IPS-20b (cell line): Measurements from ENCODE around the gene OPCML.

Experiments
- H3K27ac ChIP-seq: one replicate; pipeline ENCODE4 v1.5.1; 2013; ENCODE audit warnings: low read length
- H3K27me3 ChIP-seq: 2 replicates; pipeline ENCODE4 v1.6.1; 2013; ENCODE audit warnings: mild to moderate bottlenecking, low read length, inconsistent platforms; ENCODE audit not compliant: insufficient read depth
- H3K36me3 ChIP-seq: 2 replicates; pipeline ENCODE4 v1.6.1; 2013; ENCODE audit warnings: low read depth, mild to moderate bottlenecking, inconsistent platforms, low read length, moderate library complexity; ENCODE audit not compliant: insufficient read depth
- H3K4me1 ChIP-seq: 2 replicates; pipeline ENCODE4 v1.6.1; 2013; ENCODE audit warnings: mild to moderate bottlenecking, control low read depth, inconsistent platforms, low read length, moderate library complexity; ENCODE audit not compliant: insufficient read depth
- H3K4me3 ChIP-seq: 2 replicates; pipeline ENCODE4 v1.5.1; 2013; ENCODE audit warnings: mild to moderate bottlenecking, low read length, inconsistent platforms
- H3K9ac ChIP-seq: 2 replicates; pipeline ENCODE4 v1.6.1; 2013; ENCODE audit warnings: low read depth, mild to moderate bottlenecking, inconsistent platforms, low read length, moderate library complexity
- H3K9me3 ChIP-seq: 2 replicates; pipeline ENCODE4 v1.6.1; 2013; ENCODE audit warnings: mild to moderate bottlenecking, low read depth, low read length, inconsistent platforms; ENCODE audit not compliant: insufficient read depth

OPCML gene

DNA sequence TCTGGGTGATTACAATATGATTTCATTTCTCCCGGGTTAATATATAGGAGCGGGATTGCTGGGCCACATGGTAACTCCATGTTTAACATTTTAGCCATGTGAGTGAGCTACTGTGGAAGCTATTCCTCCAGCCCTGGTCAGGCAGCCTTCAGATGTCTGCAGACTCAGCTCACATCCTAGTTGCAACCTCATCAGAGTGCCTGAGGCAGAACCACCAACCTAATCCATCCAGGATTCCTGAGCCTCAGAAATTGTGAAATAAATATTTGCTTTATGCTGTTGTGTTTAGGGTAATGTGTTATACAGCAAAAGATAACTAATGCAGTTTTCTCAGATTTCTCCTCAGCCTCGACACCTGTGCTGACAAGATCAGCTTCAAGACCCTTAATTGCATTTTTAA lies 676.8 kb downstream of the OPCML start:
- peaks cover 16% of the 10 kb centered on the region for H3K4me1 ChIP-seq
- no peak overlapping the region for H3K9ac ChIP-seq
- no peaks in the 10 kb centered on the region for H3K36me3 ChIP-seq
- H3K27ac ChIP-seq = no peak overlapping the region
- no peaks in the 10 kb centered on the region for H3K27me3 ChIP-seq
- no peak overlapping the region for H3K4me3 ChIP-seq
- H3K9me3 ChIP-seq = peaks cover 8% of the 10 kb centered on the region

DNA sequence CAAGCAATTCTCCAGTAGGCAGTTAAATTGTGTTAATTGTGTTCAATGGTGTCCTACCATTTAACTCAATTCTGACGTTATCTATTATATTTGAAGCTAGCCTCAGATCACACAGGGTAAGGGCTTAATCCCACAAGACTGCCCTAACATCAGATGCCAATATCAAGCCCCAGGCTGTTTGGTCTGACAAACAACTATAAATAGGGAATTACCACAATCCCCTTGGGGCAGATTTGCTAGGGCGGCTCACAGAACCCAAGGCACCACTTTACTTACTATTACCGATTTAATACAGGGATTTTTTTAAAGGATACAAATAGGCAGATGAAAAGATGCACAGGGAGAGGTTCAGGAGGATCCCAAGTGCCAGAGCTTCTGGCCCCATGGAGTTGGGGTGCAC lies 678.4 kb downstream of the OPCML start:
- no peaks in the 10 kb centered on the region for H3K27me3 ChIP-seq
- H3K4me1 ChIP-seq = peaks cover 16% of the 10 kb centered on the region
- no peak overlapping the region for H3K9ac ChIP-seq
- no peak overlapping the region for H3K27ac ChIP-seq
- no peaks in the 10 kb centered on the region for H3K36me3 ChIP-seq
- H3K4me3 ChIP-seq = no peak overlapping the region
- H3K9me3 ChIP-seq = peaks cover 8% of the 10 kb centered on the region

DNA sequence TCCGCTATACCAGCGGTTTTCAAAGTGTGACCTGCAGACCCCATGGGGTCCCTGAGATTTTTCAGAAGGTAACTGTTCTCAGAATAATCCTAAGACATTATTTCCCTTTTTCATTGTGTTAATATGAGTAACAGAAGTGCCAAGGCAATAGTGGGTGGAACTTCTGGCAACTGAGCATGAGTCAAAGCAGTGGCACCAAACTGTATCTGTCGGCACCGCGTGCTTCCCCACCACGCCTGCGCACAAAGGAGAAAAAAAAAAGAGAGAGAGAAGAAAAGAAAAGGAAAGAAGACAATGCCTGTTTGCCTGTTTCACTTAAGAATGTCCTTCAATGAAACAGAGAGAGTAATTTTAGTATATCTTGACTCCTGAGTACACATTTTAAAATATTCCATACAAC lies 679.9 kb downstream of the OPCML start:
- Histone ChIP-seq H3K36me3 (no peaks in the 10 kb centered on the region), H3K27me3 (no peaks in the 10 kb centered on the region), H3K9ac (no peak overlapping the region), H3K4me3 (no peak overlapping the region), H3K27ac (no peak overlapping the region), H3K4me1 (peaks cover 5% of the 10 kb centered on the region; the same call in 1 of the 2 replicates), H3K9me3 (peaks cover 8% of the 10 kb centered on the region)

DNA sequence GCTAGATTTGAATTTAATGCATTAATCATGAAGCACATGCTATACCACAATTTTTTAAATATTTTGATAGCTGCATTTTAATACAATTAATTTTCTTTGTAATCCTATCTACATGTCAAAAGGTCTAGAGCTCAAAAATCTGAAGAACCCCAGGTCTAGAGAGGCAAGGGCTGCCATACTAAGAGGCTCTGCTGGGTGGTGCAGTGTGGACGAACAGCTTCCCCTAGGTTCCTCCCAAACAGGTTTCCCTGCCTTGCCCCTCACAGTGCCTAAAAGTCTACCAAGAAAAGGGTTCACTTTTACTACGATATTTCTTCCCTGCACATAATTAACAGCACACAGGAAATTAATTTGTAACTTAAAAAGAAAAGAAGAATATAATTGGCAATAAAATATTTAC lies 681.1 kb downstream of the OPCML start:
- Histone ChIP-seq H3K36me3 (no peaks in the 10 kb centered on the region), H3K9ac (no peak overlapping the region), H3K27me3 (no peaks in the 10 kb centered on the region), H3K27ac (no peak overlapping the region), H3K4me1 (peaks cover 5% of the 10 kb centered on the region; the same call in 1 of the 2 replicates), H3K4me3 (no peak overlapping the region), H3K9me3 (peaks cover 8% of the 10 kb centered on the region)

DNA sequence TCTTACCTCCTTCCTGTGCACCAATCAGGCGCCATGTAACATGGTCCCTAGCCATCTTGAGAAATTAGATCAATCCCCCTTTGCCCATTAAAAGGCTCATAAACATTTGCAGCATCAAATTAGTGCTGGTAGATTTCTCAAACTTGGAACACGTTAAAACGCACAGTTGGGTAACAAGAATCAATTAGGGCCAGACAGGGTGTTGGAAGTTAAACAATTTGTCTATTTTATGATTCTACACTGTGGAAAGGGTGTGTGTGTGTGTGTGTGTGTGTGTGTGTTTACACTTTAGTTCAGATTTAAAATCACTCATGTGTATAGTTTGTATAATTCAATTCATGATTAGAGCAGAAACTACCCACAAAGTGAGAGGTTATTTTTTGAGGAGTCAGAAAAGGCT lies 682.0 kb downstream of the OPCML start:
- peaks cover 5% of the 10 kb centered on the region; the same call in 1 of the 2 replicates for H3K4me1 ChIP-seq
- H3K9ac ChIP-seq = no peak overlapping the region
- H3K27ac ChIP-seq = no peak overlapping the region
- H3K27me3 ChIP-seq = no peaks in the 10 kb centered on the region
- H3K9me3 ChIP-seq = peaks cover 6% of the 10 kb centered on the region
- H3K36me3 ChIP-seq = no peaks in the 10 kb centered on the region
- no peak overlapping the region for H3K4me3 ChIP-seq

DNA sequence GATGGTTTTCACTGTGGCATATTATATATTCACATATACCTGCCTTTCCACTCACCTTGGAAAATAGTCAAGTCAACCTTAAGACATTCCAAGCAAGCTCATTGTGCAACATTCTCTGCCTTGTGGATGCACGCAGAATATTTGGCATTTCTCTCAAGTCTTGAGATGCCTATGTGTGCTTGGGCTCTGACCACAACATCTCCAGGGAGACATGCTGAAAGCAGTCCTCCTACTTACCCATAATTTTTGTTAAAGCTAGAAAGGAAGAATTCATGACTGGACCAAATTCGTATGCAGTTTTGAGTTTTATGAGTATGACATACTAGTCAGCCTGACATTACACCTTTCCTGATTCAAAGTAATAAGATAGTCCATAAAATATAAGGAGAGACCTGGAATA lies 684.0 kb downstream of the OPCML start:
- H3K27ac ChIP-seq = no peak overlapping the region
- no peak overlapping the region for H3K4me3 ChIP-seq
- no peaks in the 10 kb centered on the region for H3K27me3 ChIP-seq
- no peaks in the 10 kb centered on the region for H3K9me3 ChIP-seq
- no peaks in the 10 kb centered on the region for H3K36me3 ChIP-seq
- no peak overlapping the region for H3K9ac ChIP-seq
- 0 out of 2 replicates have a peak, but pooled peaks cover 2% of the 10 kb centered on the region for H3K4me1 ChIP-seq

DNA sequence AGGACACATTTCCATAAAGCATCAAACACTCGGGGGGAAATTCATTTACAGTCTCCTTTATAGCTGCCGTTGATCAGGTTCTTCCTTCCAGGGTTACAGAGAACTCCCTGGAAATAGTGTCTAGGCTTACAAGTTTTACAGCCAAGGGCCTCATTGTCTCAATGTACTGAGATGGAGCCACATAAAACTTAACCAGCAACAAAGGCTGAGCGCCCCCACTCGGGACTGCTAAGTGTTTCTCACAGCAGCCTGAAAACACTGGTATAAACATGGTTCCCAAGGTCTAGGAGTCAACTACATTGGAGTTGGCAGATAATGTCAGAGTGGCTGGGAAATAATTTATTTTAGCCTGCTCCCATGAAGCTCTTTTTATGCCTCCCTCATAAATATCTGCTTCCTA lies 686.2 kb downstream of the OPCML start:
- peaks cover 8% of the 10 kb centered on the region; the same call in 1 of the 2 replicates for H3K4me1 ChIP-seq
- H3K9me3 ChIP-seq = no peaks in the 10 kb centered on the region
- no peaks in the 10 kb centered on the region for H3K27me3 ChIP-seq
- no peak overlapping the region for H3K9ac ChIP-seq
- H3K36me3 ChIP-seq = no peaks in the 10 kb centered on the region
- no peak overlapping the region for H3K4me3 ChIP-seq
- no peak overlapping the region for H3K27ac ChIP-seq

DNA sequence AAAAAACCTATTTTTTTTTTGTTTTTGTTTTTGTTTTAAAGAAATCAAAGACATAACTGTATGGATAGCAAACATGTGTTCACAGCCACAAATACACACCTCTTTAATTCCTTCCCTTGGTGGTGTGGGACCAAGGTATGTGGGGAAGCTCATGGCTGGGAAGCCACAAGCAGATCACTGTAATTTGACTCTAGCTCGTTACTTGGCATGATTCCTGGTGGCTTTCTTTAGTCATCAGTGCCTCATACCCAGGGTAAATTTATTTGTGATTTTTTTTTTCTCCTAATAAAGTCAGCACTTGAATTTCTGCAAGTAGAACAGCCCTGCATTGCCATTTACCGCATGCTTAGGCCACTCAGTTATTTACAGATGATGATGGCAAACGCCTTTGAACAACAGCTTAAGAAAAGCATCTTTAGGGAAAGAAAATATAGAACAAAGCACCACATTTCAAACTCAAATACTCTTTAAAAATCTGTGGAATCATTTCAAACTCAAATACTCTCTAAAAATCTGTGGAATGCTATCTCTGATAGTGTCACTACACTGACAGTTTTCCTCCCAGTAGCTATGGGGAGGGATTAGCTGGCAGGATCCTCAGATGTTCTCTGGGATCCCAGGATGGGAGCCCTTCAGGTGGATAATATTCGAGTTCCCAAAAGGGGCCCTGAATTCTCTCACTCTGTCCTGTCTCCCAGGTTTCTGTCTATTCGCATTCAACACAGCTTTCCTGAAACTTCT lies 687.2 kb downstream of the OPCML start:
- H3K4me1 ChIP-seq = peaks cover 9% of the 10 kb centered on the region; the same call in 1 of the 2 replicates
- H3K9ac ChIP-seq = no peak overlapping the region
- no peaks in the 10 kb centered on the region for H3K27me3 ChIP-seq
- H3K36me3 ChIP-seq = no peaks in the 10 kb centered on the region
- no peak overlapping the region for H3K4me3 ChIP-seq
- no peaks in the 10 kb centered on the region for H3K9me3 ChIP-seq
- H3K27ac ChIP-seq = no peak overlapping the region

DNA sequence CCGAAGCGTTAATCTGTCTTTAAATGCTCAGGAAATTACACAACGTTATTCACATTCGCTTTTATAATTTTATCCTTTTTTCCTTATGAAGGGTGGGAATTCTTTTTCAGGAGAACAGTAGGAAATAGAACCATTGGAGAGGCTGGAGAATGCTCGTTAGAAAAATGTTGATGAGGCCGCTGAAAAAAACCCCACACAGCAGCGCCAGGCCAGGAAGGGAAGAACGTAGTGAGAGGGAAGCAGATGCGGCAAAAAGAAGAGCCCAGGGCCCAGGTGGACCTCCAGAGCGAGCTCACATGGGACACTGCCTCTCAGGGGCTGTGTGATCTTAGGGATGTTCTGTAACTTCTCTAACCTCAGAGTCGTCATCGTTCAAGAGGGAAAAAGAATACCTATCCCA lies 691.6 kb downstream of the OPCML start:
- Histone ChIP-seq H3K27ac (no peak overlapping the region), H3K36me3 (no peaks in the 10 kb centered on the region), H3K4me1 (peaks cover 14% of the 10 kb centered on the region; the same call in 1 of the 2 replicates), H3K27me3 (no peaks in the 10 kb centered on the region), H3K4me3 (no peak overlapping the region), H3K9ac (no peak overlapping the region), H3K9me3 (no peaks in the 10 kb centered on the region)

DNA sequence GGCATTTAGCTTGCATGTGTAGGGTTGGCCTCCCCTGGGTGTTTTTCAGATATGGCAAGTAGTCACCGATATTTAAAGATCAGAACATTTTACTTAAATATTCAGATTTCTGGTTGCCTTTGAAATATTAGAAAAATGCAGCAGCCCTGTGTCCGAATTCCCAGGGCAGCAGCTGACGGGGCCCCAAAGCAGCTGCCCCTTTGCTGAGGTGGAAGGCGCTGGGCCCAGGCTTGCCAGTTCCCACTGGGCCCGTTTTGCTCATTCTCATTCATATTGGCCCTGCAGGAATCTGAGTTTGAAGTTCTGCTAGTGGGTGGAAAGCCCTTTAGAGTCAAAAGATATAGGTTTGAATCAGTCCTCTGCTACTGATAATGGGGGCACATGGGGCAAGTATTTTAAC lies 692.1 kb downstream of the OPCML start:
- Histone ChIP-seq H3K4me1 (peaks cover 14% of the 10 kb centered on the region; the same call in 1 of the 2 replicates), H3K27me3 (no peaks in the 10 kb centered on the region), H3K36me3 (no peaks in the 10 kb centered on the region), H3K27ac (no peak overlapping the region), H3K9ac (no peak overlapping the region), H3K4me3 (no peak overlapping the region), H3K9me3 (no peaks in the 10 kb centered on the region)

DNA sequence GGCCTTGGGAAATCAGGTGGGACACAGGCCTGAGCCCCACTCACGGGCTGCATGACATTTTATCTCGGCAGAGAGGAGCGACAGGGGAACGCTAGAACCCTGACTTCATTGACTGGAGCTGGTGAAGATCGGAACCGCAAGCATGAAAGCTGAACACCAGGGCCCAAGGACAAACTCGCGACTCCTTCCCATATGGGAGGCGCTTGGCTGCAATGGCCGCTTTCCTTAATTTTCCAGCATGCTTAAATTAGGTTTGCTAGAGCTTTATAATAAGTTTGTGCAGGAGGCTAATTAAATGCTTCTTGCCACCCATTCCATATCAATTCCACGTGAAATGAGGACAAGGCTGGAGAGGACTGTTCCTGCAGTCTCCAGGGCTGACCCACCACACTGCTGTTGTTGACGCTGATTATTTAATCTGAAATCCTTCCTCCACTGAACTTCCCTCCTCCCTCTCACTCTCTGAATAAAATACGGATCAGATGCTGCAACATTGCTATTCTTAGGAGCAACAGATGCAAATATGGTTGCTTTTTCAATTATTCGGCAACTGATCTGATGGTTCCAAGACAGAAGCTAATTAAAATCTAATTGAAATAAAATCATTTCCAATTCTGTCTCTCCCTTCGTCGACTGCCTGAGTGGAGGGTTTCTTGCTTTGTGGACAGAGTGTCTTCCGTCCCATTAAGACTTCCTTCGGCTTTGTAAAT lies 692.9 kb downstream of the OPCML start:
- Histone ChIP-seq H3K4me1 (peaks cover 14% of the 10 kb centered on the region; the same call in 1 of the 2 replicates), H3K27ac (no peak overlapping the region), H3K9me3 (no peaks in the 10 kb centered on the region), H3K4me3 (no peak overlapping the region), H3K9ac (no peak overlapping the region), H3K36me3 (no peaks in the 10 kb centered on the region), H3K27me3 (no peaks in the 10 kb centered on the region)

DNA sequence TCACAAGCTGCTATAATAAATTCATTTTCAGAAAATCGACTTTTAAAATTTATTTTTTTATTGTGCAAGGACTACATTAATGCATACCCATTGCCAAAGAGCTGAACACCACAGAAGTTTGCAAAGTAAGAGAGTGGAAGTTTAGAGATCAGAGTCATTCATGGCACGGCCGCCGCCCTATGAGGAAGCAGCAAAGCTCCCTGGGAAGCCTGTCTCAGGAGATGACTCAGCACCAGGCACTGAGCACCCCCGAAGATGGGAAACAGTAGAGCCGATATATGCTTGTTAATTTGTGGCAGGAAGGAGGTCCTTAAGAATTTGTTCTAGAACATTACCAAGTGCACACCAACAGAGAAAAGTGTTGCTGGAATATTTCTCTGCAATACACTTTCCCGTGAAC lies 693.7 kb downstream of the OPCML start:
- Histone ChIP-seq H3K4me3 (no peak overlapping the region), H3K27ac (no peak overlapping the region), H3K36me3 (no peaks in the 10 kb centered on the region), H3K9me3 (no peaks in the 10 kb centered on the region), H3K9ac (no peak overlapping the region), H3K27me3 (no peaks in the 10 kb centered on the region), H3K4me1 (peaks cover 14% of the 10 kb centered on the region; the same call in 1 of the 2 replicates)
